ENCODE results near the gene TENM3.

Gene TENM3

GRCh38 chr4:182845618-182846017, 602.4 kb downstream of the TENM3 start:
- no peak for DNase-seq (ENCODE audit: low spot score)

GRCh38 chr4:182846036-182846435, 602.8 kb downstream of the TENM3 start:
- DNase-seq (ENCODE audit: low spot score), result no peak

GRCh38 chr4:182847576-182848450, 604.6 kb downstream of the TENM3 start:
- DNase-seq (ENCODE audit: low spot score), result no peak

- DNase-seq (ENCODE audit: low spot score), result no peak
Observed at GRCh38 chr4:182848685-182849084, 605.5 kb downstream of the TENM3 start.

All from AG20443 (cell line).